Stimulated activated CD4-positive, alpha-beta T cell treated with anti-CD3 and anti-CD28 coated beads, Interleukin-15, amount 100 ng/mL, for 1 hour (primary cell): ENCODE data around the gene NLRP9.

Source experiments
- DNase-seq, 2 donors: peaks; one replicate each; pipeline ENCODE4 v3.0.0-alpha.2; 2020; ENCODE audit warnings: low read depth in 1 of 2, low spot score in 1 of 2

NLRP9 gene

DNA sequence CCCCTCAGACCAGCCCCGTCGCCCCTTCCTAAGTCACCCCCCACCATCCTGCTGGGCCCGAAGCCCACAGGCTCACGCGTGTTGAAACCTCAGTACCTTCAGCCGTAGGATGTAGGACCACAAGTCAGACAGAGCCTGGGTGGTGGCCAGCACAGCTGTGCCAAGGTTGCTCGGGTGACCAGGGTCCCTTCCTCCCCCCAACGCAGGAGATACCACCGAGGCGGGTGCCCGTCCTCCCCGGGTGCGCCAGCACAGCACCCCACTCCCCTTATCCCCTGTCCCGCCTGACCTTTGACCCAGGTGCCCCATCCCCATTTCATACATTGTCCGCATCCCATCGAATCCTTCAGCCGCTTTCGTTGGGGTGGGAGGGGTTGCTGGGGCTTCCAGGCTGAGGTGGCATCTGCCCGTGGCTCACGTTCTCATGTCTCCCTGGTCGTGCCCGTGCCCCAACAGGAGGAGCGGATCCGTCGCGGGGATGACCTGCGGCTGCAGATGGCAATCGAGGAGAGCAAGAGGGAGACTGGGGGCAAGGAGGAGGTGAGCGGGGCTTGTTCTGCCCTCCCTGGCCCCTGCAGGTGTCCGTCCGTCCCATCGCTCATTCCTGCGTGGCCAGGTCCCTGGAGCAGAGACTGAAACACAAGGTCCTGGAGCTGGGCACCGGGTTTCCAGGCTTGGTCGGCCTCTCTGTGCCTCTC, 48.6 kb downstream of the NLRP9 start:
- DNase-seq, result no peak

DNA sequence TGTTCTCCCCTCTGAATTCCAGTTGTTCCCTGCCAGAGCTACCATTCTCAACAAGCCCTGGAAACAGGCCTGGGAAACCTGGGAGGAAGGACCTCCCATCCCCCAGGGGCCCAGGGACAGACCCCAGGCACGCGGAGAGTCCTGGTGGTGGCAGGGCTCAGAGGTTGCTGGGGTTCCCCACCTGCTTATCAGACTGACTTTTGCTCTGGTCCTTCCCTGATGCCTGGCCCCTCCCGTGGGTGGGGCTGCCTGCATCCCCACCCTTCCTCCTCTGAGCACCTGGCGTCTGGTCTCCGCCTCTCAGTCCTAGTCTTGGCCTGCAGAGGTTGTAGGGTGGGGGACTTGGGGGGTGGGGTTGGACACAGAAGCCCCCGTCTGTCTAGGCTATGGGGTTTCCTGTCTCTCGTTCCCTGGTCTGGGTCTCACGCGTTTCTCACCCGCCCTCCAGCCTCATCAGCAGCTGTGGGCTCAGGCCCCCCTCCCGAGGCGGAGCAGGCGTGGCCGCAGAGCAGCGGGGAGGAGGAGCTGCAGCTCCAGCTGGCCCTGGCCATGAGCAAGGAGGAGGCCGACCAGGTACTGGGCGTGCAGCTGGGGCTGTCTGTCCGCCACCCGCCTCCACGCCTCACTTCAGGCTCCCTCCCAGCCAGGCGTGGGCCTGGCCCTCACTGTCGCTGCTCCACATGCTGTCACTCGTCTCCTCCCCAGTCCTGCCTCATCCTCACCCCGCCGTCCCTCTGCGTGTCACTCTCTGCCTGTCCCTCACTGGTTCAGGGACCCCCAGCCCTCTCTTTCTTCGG, 49.6 kb downstream of the NLRP9 start:
- no peak for DNase-seq

DNA sequence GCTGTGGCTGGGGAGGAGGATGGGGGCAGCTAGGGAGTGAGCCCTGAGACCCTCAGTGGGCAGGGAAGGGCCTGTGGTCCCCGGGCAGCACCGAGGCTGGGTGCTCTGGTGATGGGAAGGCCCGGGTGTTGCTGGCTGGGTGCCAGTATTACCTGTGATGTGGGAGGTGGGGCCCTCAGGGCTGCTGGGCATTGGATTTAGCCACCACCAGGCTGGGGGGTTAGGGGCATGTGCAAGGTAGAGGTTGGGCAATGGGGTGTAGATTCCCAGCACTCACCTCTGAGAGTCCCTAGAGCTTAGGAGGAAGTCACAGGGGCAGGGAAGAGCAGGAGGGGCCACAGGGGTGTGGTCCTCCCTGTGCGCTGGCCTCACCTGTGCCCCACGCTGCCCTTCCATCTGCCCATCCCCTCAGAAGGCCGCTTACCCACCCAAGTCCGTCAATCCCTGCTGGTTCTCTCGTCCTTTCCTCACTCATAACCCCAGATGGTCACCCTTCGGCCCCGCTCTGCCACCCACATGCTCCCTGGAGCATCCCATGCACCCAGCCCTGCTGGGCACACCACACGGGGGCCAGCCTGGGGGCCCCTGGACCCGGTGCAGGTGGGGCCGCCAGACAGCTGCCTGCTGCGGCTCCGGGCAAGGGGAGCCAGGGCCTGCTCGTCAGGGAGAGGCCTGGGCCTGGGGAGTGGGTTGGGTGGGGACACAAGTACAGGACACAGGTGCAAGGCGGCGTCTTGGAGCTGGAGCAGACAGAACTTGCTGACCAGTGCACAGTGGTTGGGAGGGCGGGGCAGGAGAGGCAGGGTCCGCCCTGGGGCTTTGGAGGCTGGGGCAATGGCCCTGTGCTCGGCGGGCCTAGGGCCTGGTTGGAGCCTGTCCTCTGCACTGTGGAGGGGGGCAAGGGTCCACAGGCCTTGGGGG, 50.7 kb downstream of the NLRP9 start:
- DNase-seq, result no peak

DNA sequence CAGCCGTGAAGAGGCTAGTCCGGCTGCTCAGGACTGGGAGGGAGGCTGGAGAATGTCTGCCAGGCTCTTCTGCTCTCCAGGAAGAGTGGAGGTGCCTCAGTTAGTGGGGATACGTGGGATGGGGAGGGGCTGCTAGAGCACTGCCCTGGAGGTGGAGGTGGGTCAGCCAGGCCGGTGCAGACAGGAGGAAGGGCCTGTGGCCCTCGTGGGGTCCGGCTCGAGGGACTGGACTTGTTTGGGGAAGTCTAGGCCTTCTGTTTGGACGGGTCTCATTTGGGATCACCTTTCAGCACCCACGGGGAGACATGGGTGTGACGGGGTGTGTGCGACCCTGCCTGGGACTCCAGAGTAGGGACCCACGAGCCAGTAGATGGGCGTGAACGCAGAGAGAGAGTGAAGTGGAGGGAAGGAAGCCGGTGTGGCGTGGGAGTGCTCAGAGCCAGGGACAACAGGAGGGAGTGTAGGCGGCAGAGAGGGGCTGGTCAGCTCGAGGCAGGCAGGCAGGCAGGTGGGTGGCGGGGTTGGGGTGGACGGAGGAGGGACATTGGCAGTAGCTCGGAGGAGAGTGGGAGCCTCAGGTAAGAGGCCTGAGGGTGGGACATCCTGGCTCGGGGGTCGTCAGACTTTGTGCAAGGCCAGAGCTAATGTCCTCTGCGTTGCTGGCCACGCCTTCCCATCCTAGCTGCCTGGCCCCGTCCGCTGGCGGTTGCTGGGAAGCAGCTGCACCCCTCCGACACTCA, 51.7 kb downstream of the NLRP9 start:
- DNase-seq, result no peak

DNA sequence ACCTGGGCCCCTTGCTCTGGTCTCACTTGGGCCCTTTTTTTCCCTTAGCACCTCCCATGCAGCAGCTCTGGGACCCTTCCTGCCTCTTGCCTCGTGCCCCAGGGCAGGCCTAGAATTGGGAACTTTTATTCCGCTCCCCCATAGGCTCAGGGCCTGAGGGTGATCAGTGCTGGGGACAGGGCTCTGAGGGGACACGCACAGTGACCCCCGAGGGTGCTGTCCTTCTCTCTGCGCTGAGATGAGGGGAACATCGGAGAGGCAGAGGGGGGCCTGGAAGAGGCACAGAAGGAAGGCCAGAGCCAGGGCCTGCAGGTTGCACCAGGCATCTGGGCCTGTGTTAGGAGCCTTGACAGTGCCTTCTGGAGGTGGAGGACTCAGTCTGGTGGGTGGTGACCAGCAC, 52.4 kb downstream of the NLRP9 start:
- no peak for DNase-seq

DNA sequence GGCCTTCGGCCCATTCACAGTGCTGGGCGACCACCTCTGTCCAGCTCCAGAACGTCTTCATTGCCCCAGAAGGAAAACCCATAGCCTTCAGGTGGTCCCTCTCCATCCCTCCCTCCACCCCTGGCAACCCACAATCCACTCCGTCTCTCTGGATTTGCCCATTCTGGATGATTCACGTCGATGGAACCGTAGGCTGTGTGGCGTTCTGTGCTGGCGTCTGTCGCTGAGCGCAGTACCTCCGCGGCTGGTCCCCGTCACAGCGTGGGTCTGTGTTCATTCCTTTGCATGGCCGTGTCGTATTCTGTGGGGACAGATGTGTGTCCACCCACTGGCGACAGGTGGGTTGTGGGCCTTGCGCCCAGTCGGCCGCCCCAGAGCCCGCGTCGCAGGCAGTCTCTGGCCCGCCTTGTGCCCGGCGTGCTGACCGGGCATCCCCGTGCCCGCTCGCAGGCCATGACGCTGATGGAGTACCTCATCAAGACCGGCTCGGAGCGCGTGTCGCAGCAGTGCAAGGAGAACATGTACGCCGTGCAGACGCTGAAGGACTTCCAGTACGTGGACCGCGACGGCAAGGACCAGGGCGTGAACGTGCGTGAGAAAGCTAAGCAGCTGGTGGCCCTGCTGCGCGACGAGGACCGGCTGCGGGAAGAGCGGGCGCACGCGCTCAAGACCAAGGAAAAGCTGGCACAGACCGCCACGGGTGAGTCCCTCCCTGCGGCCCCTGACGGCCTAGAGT, 53.1 kb downstream of the NLRP9 start:
- no peak for DNase-seq

DNA sequence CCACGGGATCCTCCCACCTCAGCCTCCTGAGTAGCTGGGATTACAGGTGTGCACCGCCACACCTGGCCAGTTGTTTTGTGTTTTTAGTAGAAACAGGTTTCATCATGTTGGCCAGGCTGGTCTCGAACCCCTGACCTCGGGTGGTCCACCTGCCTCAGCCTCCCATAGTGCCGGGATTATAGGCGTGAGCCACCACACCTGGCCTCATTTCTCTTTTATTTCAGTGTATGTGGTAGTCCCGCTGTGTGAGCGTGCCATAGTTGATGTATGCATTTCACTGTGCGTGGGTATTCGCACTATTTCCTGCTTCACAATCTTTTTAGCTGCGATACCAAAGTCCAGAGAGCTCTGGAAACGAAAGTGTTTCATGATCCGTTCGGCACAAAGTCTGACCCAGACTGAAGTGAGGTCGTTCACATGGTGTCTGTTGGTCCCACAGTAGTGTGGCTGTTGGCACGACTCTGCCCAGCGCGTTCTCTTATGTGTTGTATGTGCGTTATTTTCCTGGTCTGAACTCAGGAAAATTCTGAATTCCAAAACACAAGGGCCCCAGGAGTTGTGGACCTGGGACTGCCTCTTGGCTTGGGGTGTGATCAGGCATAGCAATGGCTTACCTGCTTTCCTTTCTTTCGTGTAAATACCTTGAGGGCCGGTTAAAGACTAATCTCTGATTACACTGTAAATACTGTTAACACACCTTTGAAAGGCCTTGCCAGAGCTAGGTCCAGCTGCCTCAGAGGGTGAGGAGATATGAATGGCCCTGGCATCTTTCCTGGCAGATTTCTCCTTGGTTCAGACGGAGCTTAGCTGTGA, 54.5 kb downstream of the NLRP9 start:
- DNase-seq, result no peak

DNA sequence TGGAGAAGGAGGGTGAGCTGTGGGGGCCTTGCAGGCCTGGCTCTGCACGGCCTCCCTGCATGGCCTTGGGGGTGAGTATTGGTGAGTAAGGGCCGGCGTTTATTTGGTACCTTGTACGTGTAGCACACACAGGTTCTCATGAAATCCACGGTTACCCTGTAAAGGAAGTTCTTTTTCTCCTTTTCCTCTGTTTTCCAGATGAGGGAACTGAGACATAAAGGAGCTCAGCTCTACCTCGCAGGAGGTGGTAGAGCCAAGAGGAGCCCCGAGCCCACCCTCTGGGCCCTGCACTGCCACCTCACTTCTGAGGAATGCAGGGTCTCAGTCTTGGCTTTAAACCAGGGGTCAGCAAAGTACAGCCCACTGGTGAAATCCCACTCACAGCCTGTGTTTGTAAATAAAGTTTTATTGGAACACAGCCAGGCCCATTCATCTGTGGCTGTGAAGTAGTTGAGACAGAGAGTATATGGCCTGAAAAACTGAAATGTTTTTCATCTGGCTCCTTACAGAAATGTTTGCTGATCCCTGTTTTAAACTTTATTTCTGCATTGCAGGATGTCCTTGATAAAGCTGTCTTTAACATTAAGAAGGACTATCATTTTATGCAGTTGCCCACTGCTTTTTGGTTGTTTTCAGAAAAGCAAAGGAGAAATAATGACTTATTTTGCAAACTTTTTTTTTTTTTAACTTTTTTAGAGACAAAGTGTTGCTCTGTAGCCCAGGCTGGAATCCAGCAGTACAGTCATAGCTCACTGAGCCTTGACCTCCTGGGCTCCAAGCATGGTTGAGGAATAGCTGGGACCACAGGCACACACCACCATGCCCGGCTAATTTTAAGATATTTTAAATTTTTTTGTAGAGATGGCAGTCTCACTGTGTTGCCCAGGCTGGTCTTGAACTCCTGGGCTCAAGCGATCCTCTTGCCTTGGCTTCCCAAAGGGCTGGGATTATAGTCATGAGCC, 56.8 kb downstream of the NLRP9 start:
- no peak for DNase-seq

DNA sequence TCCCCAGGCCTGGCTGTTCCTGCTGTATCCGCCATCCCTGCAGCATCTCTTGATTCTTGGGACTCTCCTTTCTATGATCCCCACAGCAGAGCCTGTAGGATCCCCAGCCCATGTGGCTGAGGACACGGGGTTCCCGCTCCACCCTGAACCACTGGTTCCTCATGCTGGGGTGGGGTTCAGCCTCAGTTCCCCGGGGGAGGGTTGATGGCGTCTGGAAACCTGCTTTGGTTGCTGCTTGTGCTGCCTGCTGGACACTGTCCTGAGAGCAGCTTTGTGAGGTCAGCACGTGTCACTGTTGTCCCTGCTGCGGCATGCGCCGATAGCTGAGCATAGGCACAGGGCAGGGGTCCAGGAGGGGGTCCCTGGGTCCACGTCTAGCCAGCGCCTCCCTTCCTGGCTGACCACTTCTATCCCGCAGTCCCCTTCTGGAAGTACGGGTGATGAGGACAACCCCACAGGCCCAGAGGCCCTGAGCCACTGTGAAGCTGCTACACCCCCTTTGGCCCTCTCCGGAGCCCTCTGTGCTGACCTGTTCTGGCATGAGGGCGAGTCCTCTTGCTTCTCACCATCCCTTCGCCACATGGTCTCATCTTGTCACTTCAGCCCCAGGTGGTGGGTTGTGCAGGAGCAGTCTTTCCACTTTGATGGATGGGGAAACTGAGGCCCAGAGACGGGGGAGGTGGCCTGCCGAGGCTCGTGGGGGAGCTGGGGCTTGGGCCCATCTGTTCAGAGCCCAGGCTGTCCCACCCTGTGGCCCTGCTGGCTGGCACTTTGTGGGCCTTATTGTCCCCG, 57.7 kb downstream of the NLRP9 start:
- DNase-seq, result no peak

DNA sequence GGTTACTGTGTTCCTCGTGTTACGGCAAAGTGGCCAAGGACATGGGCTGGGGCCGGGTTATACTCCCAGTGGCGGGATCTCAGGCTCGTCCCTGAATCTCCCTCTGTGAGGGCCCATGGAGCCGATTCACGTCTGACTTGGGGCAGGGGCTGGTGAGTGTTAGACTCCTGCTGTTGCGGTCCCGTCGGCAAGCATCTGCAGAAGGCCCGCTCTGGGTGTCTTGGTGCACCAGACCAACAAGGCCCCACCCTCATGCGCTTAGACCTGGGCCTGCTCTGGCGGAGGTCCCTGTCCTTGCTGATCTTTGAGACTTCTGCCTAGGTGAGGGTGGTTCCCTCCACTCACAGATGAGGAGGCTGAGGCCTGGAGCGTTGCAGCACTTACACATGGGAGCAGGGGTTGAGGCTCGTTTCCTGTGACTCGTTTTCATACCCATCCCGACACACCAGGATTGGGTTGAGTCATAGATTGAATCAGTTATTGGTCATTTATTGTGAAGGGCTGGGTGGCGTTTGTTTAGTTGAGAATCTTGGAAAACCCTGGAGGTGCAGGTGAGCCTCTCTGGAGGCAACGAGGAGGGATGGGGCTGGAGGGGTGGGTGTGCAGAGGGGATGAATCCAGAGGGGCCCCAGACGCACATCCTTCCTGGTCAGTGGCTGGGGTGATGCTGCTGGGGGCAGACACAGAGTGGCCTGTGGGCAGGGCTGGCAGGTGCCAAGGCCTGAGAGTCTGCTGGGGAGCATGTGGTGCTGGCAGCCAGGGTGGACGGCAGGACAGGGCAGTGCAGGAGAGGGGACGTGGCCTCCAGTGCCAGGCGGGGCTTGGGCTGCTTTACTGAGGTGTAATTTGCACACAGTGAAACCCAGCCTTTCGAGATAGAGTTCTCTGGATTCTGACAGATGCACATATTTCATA, 58.6 kb downstream of the NLRP9 start:
- DNase-seq, result no peak

DNA sequence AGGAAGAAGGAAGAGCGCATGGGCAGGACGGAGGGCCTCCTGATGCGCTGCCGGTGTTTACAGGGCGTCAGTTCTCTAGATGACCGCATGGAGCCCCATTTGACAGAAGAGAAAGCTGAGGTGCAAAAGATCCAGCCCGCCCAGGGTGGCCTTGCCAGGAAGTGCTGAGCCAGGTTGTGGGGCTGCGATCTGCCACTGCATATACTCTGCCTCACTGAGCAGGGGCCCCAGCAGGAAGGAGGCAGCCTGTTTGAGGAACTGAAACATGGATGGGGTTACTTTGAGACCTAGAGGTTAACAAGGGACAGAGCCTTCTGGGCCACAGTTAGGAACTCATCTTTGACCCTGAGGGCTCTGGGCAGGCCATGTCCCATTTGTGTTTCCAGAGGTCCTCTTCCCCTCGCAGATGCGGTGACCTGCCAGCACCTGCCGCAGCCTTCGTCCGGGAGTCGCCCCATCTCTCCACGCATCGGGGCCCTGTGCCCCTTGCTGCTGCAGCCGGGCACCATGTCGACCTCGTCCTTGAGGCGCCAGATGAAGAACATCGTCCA, 60.0 kb downstream of the NLRP9 start:
- DNase-seq, result no peak

DNA sequence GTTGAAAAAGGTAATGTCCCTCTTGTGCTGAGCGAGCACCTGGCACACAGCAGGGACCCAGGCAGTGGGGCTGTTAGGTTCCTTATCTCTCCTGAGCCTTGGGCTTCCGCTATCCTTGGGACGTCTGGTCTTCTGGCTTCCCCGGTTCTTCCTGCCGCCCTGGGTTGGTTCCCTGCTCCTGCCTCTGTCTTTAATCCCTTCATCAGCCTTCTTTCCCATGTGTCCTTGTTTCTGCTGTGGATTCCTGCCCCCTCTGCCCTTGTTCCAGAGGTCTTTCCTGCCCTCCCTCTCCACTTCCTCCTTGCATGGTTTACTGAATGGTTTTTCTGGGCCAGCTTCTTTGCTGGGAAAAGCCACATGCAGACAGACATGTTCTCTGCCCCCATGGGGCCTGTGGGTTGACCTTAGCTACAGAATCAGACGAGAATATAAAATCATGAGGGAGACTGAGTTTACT, 60.6 kb downstream of the NLRP9 start:
- no peak for DNase-seq

DNA sequence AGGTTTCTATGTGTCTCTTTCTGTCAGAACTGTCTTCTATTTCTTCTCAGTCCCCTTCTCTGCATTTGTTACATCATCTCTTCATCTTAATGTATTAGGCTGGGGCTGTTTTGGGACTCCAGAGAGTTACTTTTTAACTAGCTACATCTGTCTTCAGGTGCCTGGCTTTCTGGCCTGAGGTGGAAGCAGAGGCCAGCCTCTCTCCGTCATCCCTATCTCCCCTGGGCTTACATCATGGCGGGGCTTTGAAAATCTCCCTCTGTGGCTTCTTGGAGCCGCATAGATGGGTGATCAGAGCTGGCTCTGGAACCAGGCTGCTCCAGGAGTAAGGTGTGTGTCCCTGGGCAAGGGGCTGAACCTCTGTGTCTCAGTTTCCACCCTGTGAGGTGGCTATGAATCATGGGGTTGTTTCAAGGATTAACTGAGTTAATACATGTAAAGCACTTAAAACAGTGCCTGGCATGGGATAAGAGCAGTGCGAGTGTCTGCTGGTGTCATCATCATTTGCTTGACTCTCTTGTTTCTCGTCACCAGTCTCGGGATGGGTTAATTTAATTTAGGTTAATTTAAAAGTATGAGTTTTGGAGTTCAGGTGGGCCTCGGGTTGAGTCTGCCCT, 61.2 kb downstream of the NLRP9 start:
- no peak for DNase-seq

DNA sequence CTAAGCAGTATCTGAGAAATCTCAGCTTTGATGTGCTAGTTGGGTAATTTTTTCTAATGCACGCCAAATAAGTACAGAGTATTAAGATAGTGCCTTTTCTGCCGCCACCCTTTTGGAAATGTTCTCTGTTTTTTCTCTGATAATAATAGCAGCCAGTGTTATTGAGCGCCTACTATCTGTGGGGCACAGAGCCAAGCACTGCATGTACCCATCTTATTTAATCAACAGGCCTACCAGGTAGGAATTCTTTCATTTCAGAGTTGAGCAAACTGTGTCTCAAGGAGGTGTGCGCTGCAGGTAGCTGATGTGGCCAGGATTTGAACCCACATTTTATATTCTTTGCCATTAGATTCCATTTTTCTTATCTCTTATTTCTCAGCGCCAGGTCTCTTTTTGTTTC, 61.8 kb downstream of the NLRP9 start:
- no peak for DNase-seq

DNA sequence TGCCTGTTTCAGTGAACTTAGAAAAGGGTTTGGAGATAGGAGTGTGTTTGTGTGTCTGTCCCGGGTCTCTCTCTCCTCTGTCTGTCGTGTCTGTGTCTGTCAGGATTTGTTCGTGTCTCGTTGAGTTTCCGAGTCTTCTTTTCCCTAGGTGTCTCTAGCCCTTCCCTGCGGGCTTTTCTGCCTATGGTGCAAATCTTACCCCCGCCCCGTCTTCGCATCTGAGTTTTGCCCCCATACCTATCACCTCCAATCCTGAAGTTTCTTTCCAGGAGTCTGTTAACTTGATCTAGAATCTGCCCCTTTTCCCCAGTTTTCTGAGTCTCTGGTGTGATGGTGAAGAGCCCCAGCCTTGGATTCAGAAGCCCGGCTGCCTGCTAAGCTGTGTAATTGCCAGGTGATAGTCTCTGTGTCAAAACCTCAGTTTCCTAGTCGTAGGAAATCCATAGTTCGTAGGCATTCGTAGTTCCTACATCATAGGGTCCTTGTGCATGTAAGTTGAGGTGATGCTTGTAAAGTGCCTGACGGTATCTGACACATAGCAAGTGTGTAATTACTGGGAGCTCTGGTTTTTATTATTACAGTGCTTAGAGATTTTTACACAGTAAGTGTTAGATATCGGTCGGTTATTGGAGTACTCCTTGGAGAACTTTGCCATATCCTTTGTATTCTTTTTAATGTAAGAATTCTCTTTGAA, 62.4 kb downstream of the NLRP9 start:
- DNase-seq, result no peak
